ENCODE results near the gene UFC1. TPM values are rescaled to one million over a fixed set of nuclear protein-coding genes. Genes with fewer than 3 reads are reported as not detected.
A peak's percentile ranks its signal among the peaks of the same experiment; 100 is the strongest.

The UFC1 gene
- total and polyA plus RNA-seq, 4 donors: 99.6 to 149 (median 112) TPM

GRCh38 chr1:161198897-161199431, 45.2 kb downstream of the UFC1 start, which contains the start of gene ADAMTS4:
ADAMTS4 (minus strand) TSS chr1:161199054; CDS start chr1:161198627, 427 bp downstream.
- ATAC-seq (ENCODE audit: insufficient read depth, low FRiP score) (peak; percentile 1), DNase-seq (peak; percentile 86 to 94 (median 90))
- H3K27ac ChIP-seq (ENCODE audit: low read depth in 1 of 2, low read length in 1 of 2): peak within 1 kb of the TSS; percentile 94 to 99
- WGBS, 2 donors: 69 to 81% methylated on average over 11 of the region's 11 CpGs
- TF ChIP-seq CTCF (IDR thresholded peaks at IDR 0.05; ENCODE audit: control extremely low read depth, extremely low read depth): no peak
- H3K36me3 ChIP-seq (ENCODE audit: control insufficient read depth in 4 of 4, insufficient read depth in 4 of 4, low read length in 4 of 4): peaks cover 0 to 6% (median 3%) of the 10 kb centered on the region in 4 donors
- peak within 1 kb of the TSS; percentile 21 to 73 for H3K9ac ChIP-seq (ENCODE audit: insufficient read depth in 1 of 2, low read length in 2 of 2)
- H3K4me3 ChIP-seq: peak within 1 kb of the TSS; percentile 15
- peaks cover 5 to 69% (median 40%) of the 10 kb centered on the region in 5 donors for H3K4me1 ChIP-seq (ENCODE audit: control insufficient read depth in 5 of 5, insufficient read depth in 5 of 5, low read length in 5 of 5)
- no peaks in the 10 kb centered on the region for H3K27me3 ChIP-seq (ENCODE audit: control insufficient read depth in 3 of 3, insufficient read depth in 3 of 3, low read length in 2 of 3)
- H3K9me3 ChIP-seq (ENCODE audit: control insufficient read depth in 4 of 4, insufficient read depth in 3 of 4, low read length in 3 of 4): no peaks in the 10 kb centered on the region

GRCh38 chr1:161199506-161200139, 45.8 kb downstream of the UFC1 start:
- H3K27ac ChIP-seq (ENCODE audit: low read depth in 1 of 2, low read length in 1 of 2): peak overlapping the region; percentile 94 to 99
- DNase-seq (peak in 2 of 3 donors; percentile 39 to 72), ATAC-seq (ENCODE audit: insufficient read depth, low FRiP score) (no peak)
- H3K27me3 ChIP-seq (ENCODE audit: control insufficient read depth in 3 of 3, insufficient read depth in 3 of 3, low read length in 2 of 3): no peaks in the 10 kb centered on the region
- no peak for TF ChIP-seq CTCF (IDR thresholded peaks at IDR 0.05; ENCODE audit: control extremely low read depth, extremely low read depth)
- H3K9ac ChIP-seq (ENCODE audit: insufficient read depth in 1 of 2, low read length in 2 of 2): peak overlapping the region in 1 of 2 donors; percentile 64
- peaks cover 0 to 6% (median 4%) of the 10 kb centered on the region in 4 donors for H3K36me3 ChIP-seq (ENCODE audit: control insufficient read depth in 4 of 4, insufficient read depth in 4 of 4, low read length in 4 of 4)
- H3K9me3 ChIP-seq (ENCODE audit: control insufficient read depth in 4 of 4, insufficient read depth in 3 of 4, low read length in 3 of 4): no peaks in the 10 kb centered on the region
- H3K4me3 ChIP-seq: no peak overlapping the region
- peaks cover 6 to 69% (median 40%) of the 10 kb centered on the region in 5 donors for H3K4me1 ChIP-seq (ENCODE audit: control insufficient read depth in 5 of 5, insufficient read depth in 5 of 5, low read length in 5 of 5)
- 48 to 76% methylated on average over 4 to 5 of the region's 5 CpGs for WGBS, 2 donors

- ATAC-seq (ENCODE audit: insufficient read depth, low FRiP score) (no peak), DNase-seq (no peak)
- no peaks in the 10 kb centered on the region for H3K27me3 ChIP-seq (ENCODE audit: control insufficient read depth in 3 of 3, insufficient read depth in 3 of 3, low read length in 2 of 3)
- peaks cover 0 to 12% (median 5%) of the 10 kb centered on the region in 4 donors for H3K36me3 ChIP-seq (ENCODE audit: control insufficient read depth in 4 of 4, insufficient read depth in 4 of 4, low read length in 4 of 4)
- H3K9me3 ChIP-seq (ENCODE audit: control insufficient read depth in 4 of 4, insufficient read depth in 3 of 4, low read length in 3 of 4): no peaks in the 10 kb centered on the region
- 45 to 61% methylated on average over 5 of the region's 5 CpGs for WGBS, 2 donors
- H3K4me3 ChIP-seq: no peak overlapping the region
- TF ChIP-seq CTCF (IDR thresholded peaks at IDR 0.05; ENCODE audit: control extremely low read depth, extremely low read depth): no peak
- peak overlapping the region; percentile 94 to 99 for H3K27ac ChIP-seq (ENCODE audit: low read depth in 1 of 2, low read length in 1 of 2)
- peak overlapping the region in 1 of 2 donors; percentile 86 for H3K9ac ChIP-seq (ENCODE audit: insufficient read depth in 1 of 2, low read length in 2 of 2)
- H3K4me1 ChIP-seq (ENCODE audit: control insufficient read depth in 5 of 5, insufficient read depth in 5 of 5, low read length in 5 of 5): peaks cover 6 to 69% (median 40%) of the 10 kb centered on the region in 5 donors
Measured at GRCh38 chr1:161200421-161200991, 46.7 kb downstream of the UFC1 start.

All from lung (tissue), 12 donors.